Fibroblast of lung (primary cell): Measurements from ENCODE around the gene ITPKB. TPM values are rescaled to one million over a fixed set of nuclear protein-coding genes. Genes with fewer than 3 reads are reported as not detected.

ENCODE experiments used
- DNase-seq, 2 donors: peaks; one replicate each; pipeline versions ENCODE4 v3.0.0 to v3.0.0-alpha.2; 2010; ENCODE audit warnings: low read depth in 2 of 2
- H2AFZ ChIP-seq: 2 replicates; pipeline ENCODE4 v1.5.1; 2012; ENCODE audit warnings: low read length, control low read depth, inconsistent platforms
- H3K27ac ChIP-seq: 2 replicates; pipeline ENCODE4 v1.5.1; 2011; ENCODE audit warnings: low read length, control low read depth; ENCODE audit not compliant: insufficient read depth
- H3K27me3 ChIP-seq: 2 replicates; pipeline ENCODE4 v1.5.1; 2011; ENCODE audit warnings: mild to moderate bottlenecking, low read length; ENCODE audit not compliant: control insufficient read depth, insufficient read depth
- H3K36me3 ChIP-seq: 2 replicates; pipeline ENCODE4 v1.5.1; 2011; ENCODE audit warnings: low read length; ENCODE audit not compliant: control insufficient read depth, insufficient read depth
- H3K4me1 ChIP-seq: 2 replicates; pipeline ENCODE4 v1.5.1; 2011; ENCODE audit warnings: low read length; ENCODE audit not compliant: control insufficient read depth, insufficient read depth; ENCODE audit errors: extremely low read depth
- H3K4me2 ChIP-seq: 2 replicates; pipeline ENCODE4 v1.5.1; 2011; ENCODE audit warnings: low read length, control low read depth; ENCODE audit not compliant: insufficient read depth; ENCODE audit errors: extremely low read depth
- H3K4me3 ChIP-seq, 4 experiments: fragments of 200-600 bp in 1 of 4; sonication (generic) in 1 of 4; replicated peaks in 1 of 4; 2 replicates each; pipeline ENCODE4 v1.5.1; 2011 to 2016; ENCODE audit warnings: low read length in 4 of 4, low read depth in 3 of 4, mild to moderate bottlenecking in 3 of 4, control low read depth in 2 of 4, inconsistent platforms in 1 of 4, mixed read lengths in 1 of 4; ENCODE audit not compliant: insufficient read depth in 1 of 4; ENCODE audit errors: control extremely low read depth in 1 of 4
- H3K79me2 ChIP-seq: 2 replicates; pipeline ENCODE4 v1.5.1; 2012; ENCODE audit warnings: mild to moderate bottlenecking, low read length, inconsistent platforms; ENCODE audit not compliant: control insufficient read depth, insufficient read depth
- H3K9ac ChIP-seq: 2 replicates; pipeline ENCODE4 v1.5.1; 2011; ENCODE audit warnings: mild to moderate bottlenecking, low read length, control low read depth; ENCODE audit not compliant: insufficient read depth
- H3K9me3 ChIP-seq: 2 replicates; pipeline ENCODE4 v1.5.1; 2012; ENCODE audit warnings: low read depth, low read length; ENCODE audit not compliant: control insufficient read depth, insufficient read depth
- H4K20me1 ChIP-seq: 2 replicates; pipeline ENCODE4 v1.5.1; 2011; ENCODE audit warnings: low read length; ENCODE audit not compliant: control insufficient read depth, insufficient read depth; ENCODE audit errors: extremely low read depth
- CTCF ChIP-seq, 2 donors: IDR thresholded peaks in 1 of 2; conservative IDR thresholded peaks in 1 of 2; 1 replicate in 1 of 2; 2 replicates in 1 of 2; pipeline ENCODE4 v1.5.1; 2011 to 2012; ENCODE audit warnings: low read length in 2 of 2, control low read depth in 1 of 2, inconsistent platforms in 1 of 2, low read depth in 1 of 2, mild to moderate bottlenecking in 1 of 2
- EZH2 ChIP-seq: IDR thresholded peaks from 2 replicates; pipeline ENCODE4 v1.5.1; 2012; ENCODE audit warnings: low read length, control low read depth, mild to moderate bottlenecking; ENCODE audit errors: missing control alignments
- polyA plus RNA-seq, 2 donors: library from polyadenylated mRNA; depleted of rRNA in 1 of 2; stranded (reverse) in 1 of 2; unstranded in 1 of 2; fragments of >200 nt; gene quantifications; 2 replicates each; pipeline ENCODE4 v1.2.1, GENCODE V29; 2011 to 2012; ENCODE audit warnings: missing spikeins in 1 of 2
- total RNA-seq: library from RNA; depleted of rRNA; stranded (reverse); fragments of >200 nt; gene quantifications from 2 replicates; pipeline ENCODE4 v1.2.1, GENCODE V29; 2014

Gene ITPKB
- total and polyA plus RNA-seq, 2 donors (not counting 1 experiment from before 2014, with no cell fraction given): 10.2 to 32.4 TPM

- DNase-seq: no peak
- H3K27ac ChIP-seq: no peak overlapping the region
- no peaks in the 10 kb centered on the region for H3K79me2 ChIP-seq
- H3K4me1 ChIP-seq: peaks cover 31% of the 10 kb centered on the region
- TF ChIP-seq CTCF (conservative IDR thresholded peaks at IDR 0.05 in 1 of 2, IDR thresholded peaks at IDR 0.05 in 1 of 2; ENCODE audit: low read depth in 1 of 2, low read length in 2 of 2) (no peak), EZH2 (no peak)
- H2AFZ ChIP-seq: no peak overlapping the region
- H3K36me3 ChIP-seq: no peaks in the 10 kb centered on the region
- H3K9ac ChIP-seq: no peak overlapping the region
- H3K27me3 ChIP-seq: no peaks in the 10 kb centered on the region
- H4K20me1 ChIP-seq: no peaks in the 10 kb centered on the region
- no peak overlapping the region for H3K4me2 ChIP-seq
- H3K9me3 ChIP-seq: no peaks in the 10 kb centered on the region
- no peak overlapping the region for H3K4me3 ChIP-seq
Observed at GRCh38 chr1:226699166-226699565, 39.9 kb downstream of the ITPKB start.

- no peak overlapping the region for H3K4me3 ChIP-seq
- peaks cover 31% of the 10 kb centered on the region for H3K4me1 ChIP-seq
- no peaks in the 10 kb centered on the region for H4K20me1 ChIP-seq
- no peak overlapping the region for H3K4me2 ChIP-seq
- H3K79me2 ChIP-seq: no peaks in the 10 kb centered on the region
- H3K27me3 ChIP-seq: no peaks in the 10 kb centered on the region
- no peaks in the 10 kb centered on the region for H3K9me3 ChIP-seq
- no peaks in the 10 kb centered on the region for H3K36me3 ChIP-seq
- H3K27ac ChIP-seq: no peak overlapping the region
- H3K9ac ChIP-seq: no peak overlapping the region
- H2AFZ ChIP-seq: no peak overlapping the region
- TF ChIP-seq CTCF (conservative IDR thresholded peaks at IDR 0.05 in 1 of 2, IDR thresholded peaks at IDR 0.05 in 1 of 2; ENCODE audit: low read depth in 1 of 2, low read length in 2 of 2) (no peak), EZH2 (no peak)
- no peak for DNase-seq
Observed at GRCh38 chr1:226698659-226699058, 40.4 kb downstream of the ITPKB start.

- TF ChIP-seq CTCF (conservative IDR thresholded peaks at IDR 0.05 in 1 of 2, IDR thresholded peaks at IDR 0.05 in 1 of 2; ENCODE audit: low read depth in 1 of 2, low read length in 2 of 2) (no peak), EZH2 (no peak)
- no peak for DNase-seq
- H4K20me1 ChIP-seq: no peaks in the 10 kb centered on the region
- no peak overlapping the region for H2AFZ ChIP-seq
- no peak overlapping the region for H3K9ac ChIP-seq
- H3K4me1 ChIP-seq: peaks cover 28% of the 10 kb centered on the region
- H3K9me3 ChIP-seq: no peaks in the 10 kb centered on the region
- no peak overlapping the region for H3K4me3 ChIP-seq
- H3K27ac ChIP-seq: no peak overlapping the region
- H3K4me2 ChIP-seq: no peak overlapping the region
- H3K36me3 ChIP-seq: no peaks in the 10 kb centered on the region
- no peaks in the 10 kb centered on the region for H3K79me2 ChIP-seq
- no peaks in the 10 kb centered on the region for H3K27me3 ChIP-seq
Observed at GRCh38 chr1:226697929-226698544, 41.0 kb downstream of the ITPKB start.
